NCI-H2171 treated with DMSO at 0.1 percent for 48 hours (cell line): ENCODE results near the gene CDIP1.

Source experiments
- DNase-seq: peaks from one replicate; lab custom pipeline; 2025; lab: John Stamatoyannopoulos, UW

CDIP1 gene

GRCh38 chr16:4537376-4538343, 913 bp downstream of the CDIP1 start:
- DNase-seq: peak; percentile 60

- DNase-seq: peak; percentile 67
These were observed 2.0 kb downstream of the CDIP1 start for GRCh38 chr16:4536391-4537106.

GRCh38 chr16:4535627-4536108, 2.9 kb downstream of the CDIP1 start:
- no peak for DNase-seq

GRCh38 chr16:4534151-4534790, 4.3 kb downstream of the CDIP1 start:
- no peak for DNase-seq

GRCh38 chr16:4533490-4533889, 5.1 kb downstream of the CDIP1 start:
- DNase-seq: no peak

- DNase-seq: no peak
These were observed 6.3 kb downstream of the CDIP1 start for GRCh38 chr16:4532238-4532637.

- DNase-seq: no peak
These were observed 6.8 kb downstream of the CDIP1 start for GRCh38 chr16:4531811-4532210.

- DNase-seq: no peak
These were observed 9.2 kb downstream of the CDIP1 start for GRCh38 chr16:4529085-4530060.

GRCh38 chr16:4525634-4526277, 12.8 kb downstream of the CDIP1 start:
- DNase-seq: peak; percentile 33

- peak; percentile 35 for DNase-seq
These were observed 13.5 kb downstream of the CDIP1 start for GRCh38 chr16:4525069-4525468.

- no peak for DNase-seq
These were observed 14.0 kb downstream of the CDIP1 start for GRCh38 chr16:4524571-4524970.

GRCh38 chr16:4523686-4524085, 14.9 kb downstream of the CDIP1 start:
- DNase-seq: peak; percentile 23

- peak; percentile 98 for DNase-seq
These were observed 16.5 kb downstream of the CDIP1 start for GRCh38 chr16:4522051-4522581.

- DNase-seq: no peak
These were observed 17.7 kb downstream of the CDIP1 start for GRCh38 chr16:4520913-4521312.

- no peak for DNase-seq
These were observed 19.1 kb downstream of the CDIP1 start for GRCh38 chr16:4519274-4520058.

GRCh38 chr16:4517812-4518680, 20.5 kb downstream of the CDIP1 start:
- DNase-seq: no peak

GRCh38 chr16:4515611-4516233, 22.9 kb downstream of the CDIP1 start:
- DNase-seq: no peak

- no peak for DNase-seq
These were observed 24.0 kb downstream of the CDIP1 start for GRCh38 chr16:4514606-4515005.
